HepG2 (cell line): Measurements from ENCODE around the gene GPD1. TPM values are rescaled to one million over a fixed set of nuclear protein-coding genes. Genes with fewer than 3 reads are reported as not detected.

ENCODE experiments used
- ATAC-seq: fragments of 200-7000 bp; cut with Tn5 transposase; 3 replicates; pipeline ENCODE4 v1.9.1; 2020; ENCODE audit warnings: mild to moderate bottlenecking, moderate library complexity
- BruUV-seq: library from RNA; stranded (reverse); fragments of 400-500 nt; replicated peaks from 2 replicates; lab custom pipeline; 2021; lab: Mats Ljungman, UMichigan
- CTCF ChIA-PET: fragments of 300-600 bp; formaldehyde crosslinking; extraction: SDS; loops from one replicate; lab custom pipeline; 2021; ENCODE audit warnings: low total read pairs, inconsistent platforms, low intra/inter-chr PET ratio; lab: Yijun Ruan, JAX
- POLR2A ChIA-PET: fragments of 350-600 bp; sonication (Branson Sonifier 250); formaldehyde crosslinking; loops from one replicate; lab custom pipeline; 2020; ENCODE audit warnings: antibody characterized with exemption, inconsistent platforms; lab: Yijun Ruan, JAX
- DNase-seq: peaks from one replicate; pipeline ENCODE4 v3.0.0-alpha.2; 2015; ENCODE audit warnings: low spot score
- FAIRE-seq: peaks from 3 replicates; lab custom pipeline; 2011; peaks lifted over from hg19 to GRCh38; lab: Jason Lieb, UNC
- H2AFZ ChIP-seq: one replicate; pipeline ENCODE4 v1.6.1; 2011; ENCODE audit warnings: low read length, inconsistent platforms
- H3K27ac ChIP-seq: fragments of 300-600 bp; 3 replicates; pipeline ENCODE4 v1.8.0; 2011; ENCODE audit warnings: mixed run types, mild to moderate bottlenecking, mixed read lengths, low read length, inconsistent platforms; ENCODE audit not compliant: insufficient read depth; ENCODE audit errors: extremely low read length
- H3K27me3 ChIP-seq, 2 experiments: fragments of 200-600 bp in 1 of 2; 2 replicates in 1 of 2; 3 replicates in 1 of 2; pipeline versions ENCODE4 v1.6.0 to v1.8.0; 2011; ENCODE audit warnings: low read length in 2 of 2, mild to moderate bottlenecking in 2 of 2, moderate library complexity in 2 of 2, inconsistent platforms in 1 of 2; ENCODE audit not compliant: insufficient read depth in 2 of 2, control insufficient read depth in 1 of 2
- H3K36me3 ChIP-seq, 2 experiments: fragments of 200-600 bp in 1 of 2; replicated peaks in 1 of 2; 2 replicates in 1 of 2; 3 replicates in 1 of 2; pipeline versions ENCODE4 v1.5.1 to v1.8.0; 2011; ENCODE audit warnings: low read length in 2 of 2, inconsistent platforms in 1 of 2; ENCODE audit not compliant: insufficient read depth in 2 of 2, control insufficient read depth in 1 of 2
- H3K4me1 ChIP-seq: 2 replicates; pipeline ENCODE4 v1.5.1; 2012; ENCODE audit warnings: low read length, inconsistent platforms; ENCODE audit not compliant: insufficient read depth
- H3K4me2 ChIP-seq: 2 replicates; pipeline ENCODE4 v1.6.0; 2011; ENCODE audit warnings: low read depth, low read length, inconsistent platforms
- H3K4me3 ChIP-seq, 3 experiments: fragments of 200-600 bp in 1 of 3; sonication (generic), shearing (Covaris generic) in 1 of 3; replicated peaks in 1 of 3; 2 replicates each; pipeline ENCODE4 v1.5.1; 2011 to 2016; ENCODE audit warnings: low read length in 3 of 3, inconsistent platforms in 2 of 3, low read depth in 2 of 3, mild to moderate bottlenecking in 2 of 3, control low read depth in 1 of 3, mixed read lengths in 1 of 3; ENCODE audit not compliant: insufficient read depth in 1 of 3
- H3K79me2 ChIP-seq: one replicate; pipeline ENCODE4 v1.6.1; 2011; ENCODE audit warnings: low read length, inconsistent platforms; ENCODE audit not compliant: insufficient read depth
- H3K9ac ChIP-seq: 2 replicates; pipeline ENCODE4 v1.6.0; 2011; ENCODE audit warnings: mild to moderate bottlenecking, low read depth, low read length, inconsistent platforms; ENCODE audit not compliant: insufficient read depth
- H3K9me3 ChIP-seq: 2 replicates; pipeline ENCODE4 v1.5.1; 2012; ENCODE audit warnings: mild to moderate bottlenecking, low read length
- H4K20me1 ChIP-seq: 2 replicates; pipeline ENCODE4 v1.6.0; 2011; ENCODE audit warnings: inconsistent platforms, mild to moderate bottlenecking, low read length, moderate library complexity; ENCODE audit not compliant: insufficient read depth
- GLI4 ChIP-seq: sonication (generic); formaldehyde crosslinking; IDR thresholded peaks from 2 replicates; pipeline ENCODE4 v1.5.1; 2020; ENCODE audit warnings: missing genetic modification reagents, mild to moderate bottlenecking, moderate library complexity, borderline replicate concordance
- HMG20A ChIP-seq: IDR thresholded peaks from 2 replicates; pipeline ENCODE4 v1.6.1; 2016; ENCODE audit warnings: borderline replicate concordance
- KDM3A ChIP-seq: IDR thresholded peaks from 2 replicates; pipeline ENCODE4 v1.6.1; 2018; ENCODE audit warnings: low read depth, missing compliant biosample characterization
- NFE2L1 ChIP-seq: sonication (generic); formaldehyde crosslinking; IDR thresholded peaks from 2 replicates; pipeline ENCODE4 v1.4.0; 2020; ENCODE audit warnings: missing genetic modification reagents, mild to moderate bottlenecking, borderline replicate concordance
- SETDB1 ChIP-seq: sonication (generic); formaldehyde crosslinking; IDR thresholded peaks from 2 replicates; pipeline ENCODE4 v1.5.1; 2020; ENCODE audit warnings: missing genetic modification reagents, mild to moderate bottlenecking, borderline replicate concordance
- ZKSCAN5 ChIP-seq: sonication (generic); formaldehyde crosslinking; IDR thresholded peaks from 2 replicates; pipeline ENCODE4 v1.5.1; 2020; ENCODE audit warnings: mild to moderate bottlenecking, missing genetic modification reagents
- ZNF234 ChIP-seq: sonication (generic); formaldehyde crosslinking; conservative IDR thresholded peaks from 2 replicates; pipeline ENCODE4 v1.5.1; 2020; ENCODE audit warnings: mild to moderate bottlenecking, missing genetic modification reagents
- ZNF496 ChIP-seq: sonication (generic); formaldehyde crosslinking; IDR thresholded peaks from 2 replicates; pipeline ENCODE4 v1.8.1; 2023; ENCODE audit warnings: mild to moderate bottlenecking, moderate library complexity, missing genetic modification reagents; ENCODE audit not compliant: insufficient replicate concordance
- ZNF552 ChIP-seq: sonication (generic); formaldehyde crosslinking; IDR thresholded peaks from 2 replicates; pipeline ENCODE4 v1.9.0; 2022; ENCODE audit warnings: missing genetic modification reagents, mild to moderate bottlenecking, borderline replicate concordance
- ZNF572 ChIP-seq: sonication (generic); formaldehyde crosslinking; IDR thresholded peaks from 2 replicates; pipeline ENCODE4 v1.5.1; 2020; ENCODE audit warnings: mild to moderate bottlenecking, missing genetic modification reagents
- ZNF790 ChIP-seq: sonication (generic); formaldehyde crosslinking; IDR thresholded peaks from 2 replicates; pipeline ENCODE4 v1.8.0; 2022; ENCODE audit warnings: missing genetic modification reagents, mild to moderate bottlenecking, borderline replicate concordance
- ZNF883 ChIP-seq: sonication (generic); formaldehyde crosslinking; IDR thresholded peaks from 2 replicates; pipeline ENCODE4 v1.5.1; 2020; ENCODE audit warnings: mild to moderate bottlenecking, missing genetic modification reagents; ENCODE audit errors: not compliant biosample characterization
- ZSCAN21 ChIP-seq: sonication (generic); formaldehyde crosslinking; IDR thresholded peaks from 2 replicates; pipeline ENCODE4 v1.8.0; 2022; ENCODE audit warnings: mild to moderate bottlenecking, missing genetic modification reagents, moderate library complexity, borderline replicate concordance
- WGBS: methylation state at CpG from one replicate; pipeline ENCODE4 v1.1.6; 2017; ENCODE audit warnings: low lambda C conversion rate; 5-methylcytosine and 5-hydroxymethylcytosine counted together
- in situ Hi-C: cut with HindIII; loops from 2 replicates; pipeline ENCODE4 v1.10.0; 2017; ENCODE audit warnings: low pct_unique_long_range_greater_than_20kb; ENCODE audit not compliant: extremely low pct_ligation_motif_present
- intact Hi-C: fragments of 100-400 bp; cut with micrococcal nuclease; formaldehyde crosslinking; loops from one replicate; pipeline ENCODE4 v1.10.0; 2022; ENCODE audit not compliant: unreplicated experiment
- polyA plus RNA-seq, 8 experiments: library from polyadenylated mRNA; depleted of rRNA in 3 of 8; stranded (reverse) in 7 of 8; unstranded in 1 of 8; fragments of >200 nt; fragmentation: Illumina TruSeq in 4 of 8; extraction: Trizol in 4 of 8; gene quantifications; 2 replicates each; pipeline versions ENCODE4 v1.2.1 to v1.2.3, GENCODE V29; 2011 to 2016; ENCODE audit warnings: low read depth in 4 of 8, missing spikeins in 1 of 8, mixed read lengths in 1 of 8; ENCODE audit not compliant: insufficient read depth in 1 of 8
- total RNA-seq, 5 experiments: library from RNA; depleted of rRNA; stranded (reverse); fragments of >200 nt; fragmentation: Illumina TruSeq; extraction: Trizol; gene quantifications; 2 replicates each; pipeline ENCODE4 v1.2.3, GENCODE V29; 2016; ENCODE audit warnings: low read depth in 1 of 5
- TF ChIP-seq, protein P1 (sequence below): sonication (generic); formaldehyde crosslinking; IDR thresholded peaks from 2 replicates; pipeline ENCODE4 v1.4.0; 2020; ENCODE audit warnings: missing genetic modification reagents, mild to moderate bottlenecking, borderline replicate concordance
- TF ChIP-seq, protein P2 (sequence below): sonication (generic); formaldehyde crosslinking; IDR thresholded peaks from one replicate; pipeline ENCODE4 v1.5.1; 2020; ENCODE audit warnings: mild to moderate bottlenecking, missing genetic modification reagents; ENCODE audit errors: not compliant biosample characterization

The GPD1 gene
- total and polyA plus RNA-seq, 2 of the 13 experiments (the other 11 are each of a cell fraction or from before 2014, with no cell fraction given), result 3.7 to 30.6 TPM

DNA sequence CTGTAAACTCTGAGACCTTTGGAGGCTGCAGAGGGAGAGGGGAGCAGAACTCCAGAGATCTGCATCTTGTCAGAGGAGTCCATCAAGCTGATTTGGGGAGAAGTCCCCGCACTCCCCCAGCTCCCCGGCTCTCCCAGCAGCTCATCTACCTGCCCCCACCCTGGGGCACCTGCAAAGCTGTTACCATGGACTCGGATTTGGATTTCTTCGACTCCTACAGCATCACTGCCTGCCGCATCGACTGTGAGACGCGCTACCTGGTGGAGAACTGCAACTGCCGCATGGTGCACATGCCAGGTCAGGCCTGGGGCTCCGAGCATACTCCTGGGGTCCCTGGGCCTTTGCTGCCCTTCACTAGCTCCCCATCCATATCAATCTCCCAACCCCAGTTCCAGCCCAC is 25.5 kb upstream of the GPD1 start:
- H3K27me3 ChIP-seq, result peaks cover 0 to 1% of the 10 kb centered on the region in 2 experiments; a peak in 1 of 5 replicates
- FAIRE-seq, result no peak
- no peak overlapping the region for H3K9ac ChIP-seq
- no peaks in the 10 kb centered on the region for H4K20me1 ChIP-seq
- no peak overlapping the region for H3K4me2 ChIP-seq
- ChIA-PET POLR2A (no interaction called here), CTCF (no interaction called here)
- H3K27ac ChIP-seq, result no peak overlapping the region
- no peaks in the 10 kb centered on the region for H3K9me3 ChIP-seq
- DNase-seq, result no peak
- in situ Hi-C loops (no loop called here), intact Hi-C loops (no loop called here)
- no peak overlapping the region for H2AFZ ChIP-seq
- peaks cover 76% of the 10 kb centered on the region for H3K4me1 ChIP-seq
- no peaks in the 10 kb centered on the region for H3K79me2 ChIP-seq
- no peak for ATAC-seq
- BruUV-seq, result no TSS peak
- 84% methylated on average over 9 of the region's 10 CpGs for WGBS
- H3K36me3 ChIP-seq, result no peaks in the 10 kb centered on the region
- no peak overlapping the region for H3K4me3 ChIP-seq
- no peak for TF ChIP-seq ZNF234 (CRISPR knock-in tag)
- no peak for TF ChIP-seq HMG20A (CRISPR knock-in tag)
- no peak for TF ChIP-seq ZNF883 (CRISPR knock-in tag)
- TF ChIP-seq ZSCAN21 (CRISPR knock-in tag), result no peak
- TF ChIP-seq ZNF552 (CRISPR knock-in tag), result no peak
- TF ChIP-seq SETDB1 (CRISPR knock-in tag), result no peak
- no peak for TF ChIP-seq NFE2L1 (CRISPR knock-in tag)
- TF ChIP-seq, protein P1, sequence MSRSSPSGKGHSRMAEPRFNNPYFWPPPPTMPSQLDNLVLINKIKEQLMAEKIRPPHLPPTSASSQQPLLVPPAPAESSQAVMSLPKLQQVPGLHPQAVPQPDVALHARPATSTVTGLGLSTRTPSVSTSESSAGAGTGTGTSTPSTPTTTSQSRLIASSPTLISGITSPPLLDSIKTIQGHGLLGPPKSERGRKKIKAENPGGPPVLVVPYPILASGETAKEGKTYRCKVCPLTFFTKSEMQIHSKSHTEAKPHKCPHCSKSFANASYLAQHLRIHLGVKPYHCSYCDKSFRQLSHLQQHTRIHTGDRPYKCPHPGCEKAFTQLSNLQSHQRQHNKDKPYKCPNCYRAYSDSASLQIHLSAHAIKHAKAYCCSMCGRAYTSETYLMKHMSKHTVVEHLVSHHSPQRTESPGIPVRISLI, result no peak
- TF ChIP-seq ZNF572 (CRISPR knock-in tag), result no peak
- no peak for TF ChIP-seq ZKSCAN5
- TF ChIP-seq, protein P2, sequence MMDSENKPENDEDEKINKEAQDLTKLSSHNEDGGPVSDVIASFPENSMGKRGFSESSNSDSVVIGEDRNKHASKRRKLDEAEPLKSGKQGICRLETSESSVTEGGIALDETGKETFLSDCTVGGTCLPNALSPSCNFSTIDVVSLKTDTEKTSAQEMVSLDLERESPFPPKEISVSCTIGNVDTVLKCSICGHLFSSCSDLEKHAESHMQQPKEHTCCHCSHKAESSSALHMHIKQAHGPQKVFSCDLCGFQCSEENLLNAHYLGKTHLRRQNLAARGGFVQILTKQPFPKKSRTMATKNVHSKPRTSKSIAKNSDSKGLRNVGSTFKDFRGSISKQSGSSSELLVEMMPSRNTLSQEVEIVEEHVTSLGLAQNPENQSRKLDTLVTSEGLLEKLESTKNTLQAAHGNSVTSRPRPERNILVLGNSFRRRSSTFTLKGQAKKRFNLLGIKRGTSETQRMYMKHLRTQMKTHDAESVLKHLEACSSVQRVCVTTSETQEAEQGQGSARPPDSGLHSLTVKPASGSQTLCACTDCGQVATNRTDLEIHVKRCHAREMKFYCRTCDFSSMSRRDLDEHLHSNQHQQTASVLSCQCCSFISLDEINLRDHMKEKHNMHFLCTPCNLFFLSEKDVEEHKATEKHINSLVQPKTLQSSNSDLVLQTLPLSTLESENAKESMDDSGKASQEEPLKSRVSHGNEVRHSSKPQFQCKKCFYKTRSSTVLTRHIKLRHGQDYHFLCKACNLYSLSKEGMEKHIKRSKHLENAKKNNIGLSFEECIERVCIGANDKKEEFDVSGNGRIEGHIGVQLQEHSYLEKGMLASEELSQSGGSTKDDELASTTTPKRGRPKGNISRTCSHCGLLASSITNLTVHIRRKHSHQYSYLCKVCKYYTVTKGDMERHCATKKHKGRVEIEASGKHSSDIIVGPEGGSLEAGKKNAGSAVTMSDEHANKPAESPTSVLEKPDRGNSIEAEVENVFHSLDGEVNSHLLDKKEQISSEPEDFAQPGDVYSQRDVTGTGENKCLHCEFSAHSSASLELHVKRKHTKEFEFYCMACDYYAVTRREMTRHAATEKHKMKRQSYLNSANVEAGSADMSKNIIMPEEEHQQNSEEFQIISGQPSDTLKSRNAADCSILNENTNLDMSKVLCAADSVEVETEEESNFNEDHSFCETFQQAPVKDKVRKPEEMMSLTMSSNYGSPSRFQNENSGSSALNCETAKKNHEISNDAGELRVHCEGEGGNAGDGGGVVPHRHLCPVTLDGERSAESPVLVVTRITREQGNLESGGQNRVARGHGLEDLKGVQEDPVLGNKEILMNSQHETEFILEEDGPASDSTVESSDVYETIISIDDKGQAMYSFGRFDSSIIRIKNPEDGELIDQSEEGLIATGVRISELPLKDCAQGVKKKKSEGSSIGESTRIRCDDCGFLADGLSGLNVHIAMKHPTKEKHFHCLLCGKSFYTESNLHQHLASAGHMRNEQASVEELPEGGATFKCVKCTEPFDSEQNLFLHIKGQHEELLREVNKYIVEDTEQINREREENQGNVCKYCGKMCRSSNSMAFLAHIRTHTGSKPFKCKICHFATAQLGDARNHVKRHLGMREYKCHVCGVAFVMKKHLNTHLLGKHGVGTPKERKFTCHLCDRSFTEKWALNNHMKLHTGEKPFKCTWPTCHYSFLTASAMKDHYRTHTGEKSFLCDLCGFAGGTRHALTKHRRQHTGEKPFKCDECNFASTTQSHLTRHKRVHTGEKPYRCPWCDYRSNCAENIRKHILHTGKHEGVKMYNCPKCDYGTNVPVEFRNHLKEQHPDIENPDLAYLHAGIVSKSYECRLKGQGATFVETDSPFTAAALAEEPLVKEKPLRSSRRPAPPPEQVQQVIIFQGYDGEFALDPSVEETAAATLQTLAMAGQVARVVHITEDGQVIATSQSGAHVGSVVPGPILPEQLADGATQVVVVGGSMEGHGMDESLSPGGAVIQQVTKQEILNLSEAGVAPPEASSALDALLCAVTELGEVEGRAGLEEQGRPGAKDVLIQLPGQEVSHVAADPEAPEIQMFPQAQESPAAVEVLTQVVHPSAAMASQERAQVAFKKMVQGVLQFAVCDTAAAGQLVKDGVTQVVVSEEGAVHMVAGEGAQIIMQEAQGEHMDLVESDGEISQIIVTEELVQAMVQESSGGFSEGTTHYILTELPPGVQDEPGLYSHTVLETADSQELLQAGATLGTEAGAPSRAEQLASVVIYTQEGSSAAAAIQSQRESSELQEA (CRISPR knock-in tag), result no peak
- TF ChIP-seq ZNF790 (CRISPR knock-in tag), result no peak
- TF ChIP-seq GLI4 (CRISPR knock-in tag), result no peak
- TF ChIP-seq ZNF496, result no peak
- TF ChIP-seq KDM3A (CRISPR knock-in tag), result no peak
